HG03439 (cell line): ENCODE results near the gene NFATC1.

ENCODE experiments used
- ATAC-seq: cut with Tn5 transposase; IDR thresholded peaks from one replicate; pipeline ENCODE4 v1.9.1; 2021; ENCODE audit warnings: mild to moderate bottlenecking, moderate library complexity; ENCODE audit not compliant: unreplicated experiment

NFATC1 gene

GRCh38 chr18:79453816-79454735 lies 58.3 kb downstream of the NFATC1 start:
- ATAC-seq = no peak

- ATAC-seq = no peak
These were observed 59.5 kb downstream of the NFATC1 start for GRCh38 chr18:79455261-79455660.

- ATAC-seq = no peak
These were observed 60.6 kb downstream of the NFATC1 start for GRCh38 chr18:79456105-79456980.

GRCh38 chr18:79457239-79457638 lies 61.5 kb downstream of the NFATC1 start:
- ATAC-seq = no peak

- no peak for ATAC-seq
These were observed 61.9 kb downstream of the NFATC1 start for GRCh38 chr18:79457652-79458051.

- no peak for ATAC-seq
These were observed 62.6 kb downstream of the NFATC1 start for GRCh38 chr18:79458131-79458838.

- ATAC-seq = no peak
These were observed 63.4 kb downstream of the NFATC1 start for GRCh38 chr18:79458917-79459803.

GRCh38 chr18:79459946-79460480 lies 64.3 kb downstream of the NFATC1 start:
- ATAC-seq = no peak

- ATAC-seq = peak; percentile 77
These were observed 65.0 kb downstream of the NFATC1 start for GRCh38 chr18:79460481-79461300.

- no peak for ATAC-seq
These were observed 65.9 kb downstream of the NFATC1 start for GRCh38 chr18:79461627-79462026.

GRCh38 chr18:79463424-79463960 lies 67.8 kb downstream of the NFATC1 start:
- ATAC-seq = no peak

GRCh38 chr18:79465392-79465991 lies 69.8 kb downstream of the NFATC1 start:
- peak; percentile 72 for ATAC-seq

- no peak for ATAC-seq
These were observed 70.9 kb downstream of the NFATC1 start for GRCh38 chr18:79466591-79466990.

- ATAC-seq = no peak
These were observed 71.4 kb downstream of the NFATC1 start for GRCh38 chr18:79467126-79467525.

GRCh38 chr18:79468119-79468789 lies 72.5 kb downstream of the NFATC1 start:
- ATAC-seq = no peak

GRCh38 chr18:79469309-79469708 lies 73.6 kb downstream of the NFATC1 start:
- no peak for ATAC-seq

- no peak for ATAC-seq
These were observed 74.2 kb downstream of the NFATC1 start for GRCh38 chr18:79469751-79470505.
